H1 (cell line): Measurements from ENCODE around the gene DCTD. TPM values are rescaled to one million over a fixed set of nuclear protein-coding genes. Genes with fewer than 3 reads are reported as not detected.

Experiments used
- NANOG ChIP-seq: IDR thresholded peaks from 2 replicates; pipeline ENCODE4 v1.6.1; 2011; ENCODE audit warnings: low read length, low read depth, mild to moderate bottlenecking, inconsistent platforms; ENCODE audit not compliant: insufficient read depth, poor library complexity, severe bottlenecking
- polyA plus RNA-seq, 7 experiments: library from polyadenylated mRNA; depleted of rRNA in 3 of 7; stranded (reverse) in 5 of 7; unstranded in 2 of 7; fragments of >200 nt in 5 of 7; fragments of 200-250 nt in 2 of 7; gene quantifications; 1 replicate in 5 of 7; 2 replicates in 1 of 7; 4 replicates in 1 of 7; pipeline versions ENCODE4 v1.2.1 to v1.2.3, GENCODE V29; 2011 to 2013; ENCODE audit warnings: missing spikeins in 2 of 7, mixed read lengths in 2 of 7
- total RNA-seq: library from RNA; stranded (reverse); fragmentation: NEBNext Ultra II Directional; extraction: Animal tissue kit (Norgen Biotek cat#: 25700); gene quantifications from 2 replicates; pipeline ENCODE4 v1.2.1, GENCODE V29; 2021

The DCTD gene
- total and polyA plus RNA-seq, 2 of the 8 experiments (the other 6 are each of a cell fraction or from before 2014, with no cell fraction given), result 60.2 to 69.5 TPM

DNA sequence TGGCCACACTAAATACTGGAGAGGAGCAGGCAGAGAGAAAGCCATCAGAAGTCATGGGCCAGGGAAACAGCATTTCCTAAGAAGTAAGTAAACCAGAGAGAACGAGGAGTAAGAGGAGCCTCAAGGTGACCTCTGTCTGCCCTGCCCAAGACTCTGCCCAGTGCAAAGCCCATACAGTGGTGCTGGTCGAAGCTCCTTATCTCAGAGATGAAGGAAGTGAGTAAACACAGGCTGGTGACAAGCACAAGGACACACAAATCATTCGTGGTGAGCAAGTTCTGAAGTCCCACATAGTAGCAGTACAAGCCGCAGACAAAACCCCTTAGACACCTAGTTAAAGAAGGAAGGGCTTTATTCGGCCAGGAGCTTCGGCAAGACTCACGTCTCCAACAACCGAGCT is 62.7 kb downstream of the DCTD start (continued):
- TF ChIP-seq NANOG, result no peak
- TF ChIP-seq, all 59 proteins: peak for 0
